A172 (cell line): ENCODE results near the gene TESK2. TPM values are rescaled to one million over a fixed set of nuclear protein-coding genes. Genes with fewer than 3 reads are reported as not detected.
"Not testable (repeated sequence)": the region's sequence is repeated elsewhere in the genome, so short reads cannot be mapped to it uniquely, and the experiment has no call there.

ENCODE experiments used
- DNase-seq: peaks from one replicate; pipeline ENCODE4 v3.0.0-alpha.2; 2015; ENCODE audit warnings: low spot score
- total RNA-seq: library from RNA; depleted of rRNA; stranded (reverse); fragments of >200 nt; shearing (Covaris generic); gene quantifications from 2 replicates; pipeline ENCODE4 v1.2.3, GENCODE V29; 2014

Gene TESK2
- total RNA-seq, 1 experiment from 2014 or later = 0.52 TPM

- no peak for DNase-seq
Measured at GRCh38 chr1:45510036-45510971, 19.3 kb upstream of the TESK2 start.

DNA sequence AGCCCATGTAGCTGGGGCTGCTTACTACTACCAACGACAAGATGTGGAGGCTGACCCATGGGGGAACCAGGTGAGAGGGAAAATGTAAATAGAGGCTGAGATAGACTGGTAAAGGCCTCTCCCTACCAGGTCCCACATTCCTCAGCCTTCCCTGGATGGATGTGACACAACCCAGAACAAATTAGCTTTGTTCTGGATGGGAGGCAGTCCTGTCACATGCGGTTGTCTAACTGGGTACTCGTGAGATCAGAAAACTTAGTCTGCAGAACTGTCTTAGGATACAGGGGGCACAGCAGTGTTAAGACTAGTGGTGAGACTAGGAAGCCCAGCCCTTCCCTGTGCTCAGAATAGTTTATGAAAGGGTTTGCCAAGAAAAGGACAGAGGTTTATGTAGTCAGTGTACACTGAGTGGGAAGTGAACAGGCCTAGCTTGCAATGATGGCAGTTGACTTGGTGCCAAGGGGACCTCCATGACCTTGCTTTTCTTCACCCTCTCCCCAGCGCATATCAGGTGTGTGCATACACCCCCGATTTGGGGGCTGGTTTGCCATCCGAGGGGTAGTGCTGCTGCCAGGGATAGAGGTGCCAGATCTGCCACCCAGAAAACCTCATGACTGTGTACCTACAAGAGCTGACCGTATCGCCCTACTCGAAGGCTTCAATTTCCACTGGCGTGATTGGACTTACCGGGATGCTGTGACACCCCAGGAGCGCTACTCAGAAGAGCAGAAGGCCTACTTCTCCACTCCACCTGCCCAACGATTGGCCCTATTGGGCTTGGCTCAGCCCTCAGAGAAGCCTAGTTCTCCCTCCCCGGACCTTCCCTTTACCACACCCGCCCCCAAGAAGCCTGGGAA lies 17.6 kb upstream of the TESK2 start:
- no peak for DNase-seq

DNA sequence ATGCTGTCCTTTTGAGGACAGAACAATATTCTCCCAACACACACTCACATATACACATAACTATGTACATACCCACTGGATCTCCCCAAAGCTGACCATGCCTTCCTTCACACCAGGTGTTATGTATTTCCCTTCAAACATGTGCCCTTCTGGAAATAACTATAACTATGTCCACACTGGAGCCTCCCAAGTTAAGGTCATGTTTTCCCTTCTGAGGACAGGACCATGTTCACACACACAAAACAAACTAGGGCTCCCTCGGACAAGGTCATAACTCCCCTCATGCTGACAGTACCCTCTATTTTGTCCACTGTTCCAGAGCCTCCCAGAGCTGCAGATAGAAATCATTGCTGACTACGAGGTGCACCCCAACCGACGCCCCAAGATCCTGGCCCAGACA lies 16.9 kb upstream of the TESK2 start:
- DNase-seq = no peak

DNA sequence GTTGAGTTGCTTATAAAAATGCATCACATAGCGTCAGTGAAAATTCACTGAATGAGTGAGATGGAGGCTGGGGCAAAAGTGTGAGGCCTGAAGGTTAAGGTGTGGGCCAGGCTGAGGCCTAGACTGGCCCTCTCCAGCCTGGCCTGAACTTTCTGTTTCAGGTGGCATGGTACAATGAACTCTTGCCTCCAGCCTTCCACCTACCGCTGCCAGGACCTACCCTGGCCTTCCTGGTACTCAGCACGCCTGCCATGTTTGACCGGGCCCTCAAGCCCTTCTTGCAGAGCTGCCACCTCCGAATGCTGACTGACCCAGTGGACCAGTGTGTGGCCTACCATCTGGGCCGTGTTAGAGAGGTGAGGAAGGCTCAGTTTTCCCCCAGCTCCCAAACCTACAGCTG lies 16.2 kb upstream of the TESK2 start:
- DNase-seq = no peak

- no peak for DNase-seq
Measured at GRCh38 chr1:45503462-45504360, 12.7 kb upstream of the TESK2 start.

GRCh38 chr1:45501505-45501859 lies 10.5 kb upstream of the TESK2 start:
- no peak for DNase-seq

DNA sequence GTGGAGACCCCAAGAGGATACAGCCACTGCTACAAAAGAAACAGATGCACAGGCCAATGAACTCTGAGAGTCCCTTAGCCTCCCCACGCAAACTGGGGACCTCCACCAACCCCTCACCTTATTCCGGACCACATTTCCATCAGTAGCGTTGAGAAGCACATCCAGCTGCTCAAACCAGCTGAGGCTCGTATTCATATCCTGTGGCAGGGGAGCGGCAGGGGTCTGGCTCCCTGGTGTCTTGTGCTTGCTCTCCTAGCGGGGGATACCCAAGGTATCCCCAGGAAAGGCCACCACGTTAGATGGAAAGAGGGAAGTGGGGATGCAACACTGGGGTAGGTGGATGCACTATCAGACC lies 8.4 kb upstream of the TESK2 start:
- DNase-seq = no peak

- DNase-seq = no peak
Measured at GRCh38 chr1:45498279-45498678, 7.3 kb upstream of the TESK2 start.

DNA sequence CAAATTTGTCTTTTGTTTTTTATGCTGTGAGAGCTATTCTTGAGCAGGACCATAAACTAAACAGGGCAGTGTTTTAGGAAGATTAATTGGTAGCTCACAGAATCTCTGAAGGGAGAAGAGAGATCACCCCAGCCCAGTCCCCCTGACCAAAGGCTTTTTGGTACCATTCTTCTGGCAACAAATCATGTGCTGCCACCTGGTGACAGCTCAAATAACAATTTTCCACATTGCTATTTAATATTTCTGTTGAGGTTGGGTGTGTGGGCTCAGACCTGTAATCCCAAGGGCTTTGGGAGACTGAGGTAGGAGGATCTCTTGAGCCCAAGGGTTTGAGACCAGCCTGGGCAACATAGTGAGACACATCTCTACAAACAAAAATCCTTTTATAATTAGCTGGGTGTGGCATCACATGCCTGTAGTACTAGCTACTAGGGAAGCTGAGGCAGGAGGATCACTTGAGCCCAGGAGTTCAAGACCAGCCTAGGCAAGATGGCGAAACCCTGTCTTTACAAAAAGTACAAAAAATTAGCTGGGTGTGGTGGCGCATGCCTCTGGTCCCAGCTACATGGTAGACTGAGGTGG lies 2.2 kb upstream of the TESK2 start:
- DNase-seq = peak; percentile 26

DNA sequence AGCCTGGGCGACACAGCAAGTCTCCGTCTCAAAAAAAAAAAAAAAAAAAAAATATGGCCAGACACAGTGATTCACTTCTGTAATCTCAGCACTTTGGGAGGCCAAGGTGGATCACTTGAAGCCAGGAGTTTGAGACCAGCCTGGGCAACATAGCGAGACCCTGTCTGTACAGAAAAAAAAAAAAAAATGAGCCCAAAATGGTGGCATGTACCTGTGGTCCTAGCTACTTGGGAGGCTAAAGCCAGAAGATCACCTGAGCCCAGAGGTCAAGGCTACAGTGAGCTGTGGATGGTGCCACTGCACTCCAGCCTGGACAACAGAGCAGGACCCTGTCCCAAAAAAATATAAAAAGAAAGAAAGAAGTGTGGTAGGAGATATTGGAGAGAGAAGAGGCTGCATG lies 1.7 kb upstream of the TESK2 start:
- DNase-seq = no peak

GRCh38 chr1:45491487-45492260 lies 711 bp upstream of the TESK2 start:
- no peak for DNase-seq

DNA sequence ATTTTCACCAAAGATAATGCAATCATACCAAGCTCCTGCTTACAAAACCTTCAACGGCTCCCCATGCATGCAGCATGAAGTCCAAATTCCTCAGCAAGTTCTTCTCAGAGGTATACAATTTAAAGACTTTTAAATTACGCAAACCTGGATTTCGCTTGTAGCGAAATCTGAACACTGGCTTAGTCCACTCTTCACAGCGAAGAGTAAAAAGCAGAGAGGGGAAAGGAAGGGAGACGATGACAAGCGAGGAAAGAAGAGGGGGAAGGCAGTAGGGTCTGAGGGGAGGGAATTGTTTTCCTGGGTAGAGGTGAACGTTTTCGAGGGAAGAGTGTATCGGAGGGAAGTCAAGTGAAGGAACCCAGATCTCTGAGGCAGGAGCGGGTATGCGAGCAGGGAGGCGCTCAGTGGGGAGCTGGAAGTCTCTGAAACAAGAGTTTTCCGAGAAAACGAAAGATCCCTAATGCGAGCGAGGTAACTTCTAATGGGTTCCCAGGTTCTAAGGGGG lies 790 bp downstream of the TESK2 start:
- no peak for DNase-seq

DNA sequence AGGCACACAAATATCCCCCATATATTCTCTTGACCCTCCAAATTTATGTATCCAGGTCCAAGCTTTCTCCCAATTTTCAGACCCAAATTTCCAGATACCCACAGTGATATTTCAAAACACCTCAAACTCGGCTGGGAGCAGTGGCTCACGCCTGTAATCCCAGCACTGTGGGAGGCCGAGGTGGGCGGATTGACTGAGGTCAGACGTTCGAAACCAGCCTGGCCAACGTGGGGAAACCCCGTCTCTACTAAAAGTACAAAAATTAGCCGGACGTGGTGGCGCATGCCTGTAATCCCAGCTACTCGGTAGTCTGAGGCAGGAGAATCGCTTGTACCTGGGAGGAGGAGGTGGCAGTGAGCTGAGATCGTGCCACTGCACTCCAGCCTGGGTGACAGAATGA lies 1.6 kb downstream of the TESK2 start:
- DNase-seq = not testable (repeated sequence)

GRCh38 chr1:45488666-45489377 lies 2.1 kb downstream of the TESK2 start:
- DNase-seq = no peak

- no peak for DNase-seq
Measured at GRCh38 chr1:45485949-45486348, 5.0 kb downstream of the TESK2 start.

DNA sequence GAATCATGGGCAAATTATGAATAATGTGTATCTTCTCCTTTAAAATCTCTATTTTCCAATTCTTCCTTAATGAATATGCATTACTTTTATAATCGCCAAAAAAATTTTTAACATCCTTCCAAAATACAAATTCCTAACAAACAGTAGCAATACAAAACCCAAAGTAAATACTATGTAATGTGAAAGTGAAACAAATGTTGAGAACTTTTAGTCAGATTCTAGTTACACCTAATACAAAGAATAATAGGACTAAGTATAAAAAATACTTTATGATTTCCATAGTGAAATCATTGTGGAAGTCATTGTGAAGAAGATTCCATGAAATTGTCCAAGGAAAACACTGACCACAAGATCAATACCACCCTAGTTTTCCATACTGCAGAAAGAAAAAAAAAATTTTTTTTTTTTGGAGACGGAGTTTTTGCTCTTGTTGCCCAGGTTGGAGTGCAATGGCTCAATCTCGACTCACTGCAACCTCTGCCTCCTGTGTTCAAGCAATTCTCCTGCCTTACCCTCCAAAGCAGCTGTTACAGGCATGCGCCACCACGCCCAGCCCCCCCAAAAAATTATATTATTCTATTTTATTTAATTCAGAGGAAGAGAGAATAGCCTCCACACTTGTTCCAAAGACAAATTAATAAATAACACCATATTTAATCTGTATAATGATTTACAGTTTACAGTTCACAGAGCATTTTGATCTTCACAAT lies 11.8 kb downstream of the TESK2 start:
- DNase-seq = no peak

DNA sequence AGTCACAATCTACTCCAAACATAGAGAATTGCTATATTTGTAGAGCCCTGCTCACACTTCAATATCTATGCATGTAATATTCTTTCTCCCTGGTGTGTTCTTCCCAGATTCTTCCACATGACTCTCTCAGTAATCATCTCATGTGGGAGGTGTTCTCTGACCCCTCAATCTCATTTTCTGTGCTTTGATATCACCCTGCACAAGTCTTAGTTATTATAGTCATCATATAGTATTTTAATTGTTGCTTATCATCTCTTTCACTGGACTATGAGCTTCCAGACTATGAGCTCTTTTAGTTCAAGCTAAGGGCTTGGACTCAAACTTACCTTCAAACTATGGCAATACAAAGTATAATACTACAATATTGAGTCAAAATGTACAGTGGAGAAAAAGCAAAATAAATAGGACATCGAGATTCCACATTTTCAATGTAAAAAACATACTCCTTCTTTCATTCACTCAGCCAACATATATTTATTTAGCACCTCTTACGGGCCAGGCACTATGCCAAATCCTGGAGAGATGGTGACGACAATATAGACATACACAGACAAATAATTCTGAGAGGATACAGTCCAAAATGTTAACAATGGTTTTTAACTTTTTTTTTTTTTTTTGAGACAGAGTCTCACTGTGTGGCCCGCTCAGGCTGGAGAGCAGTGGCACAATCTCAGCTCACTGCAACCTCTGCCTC lies 12.7 kb downstream of the TESK2 start:
- DNase-seq = no peak

DNA sequence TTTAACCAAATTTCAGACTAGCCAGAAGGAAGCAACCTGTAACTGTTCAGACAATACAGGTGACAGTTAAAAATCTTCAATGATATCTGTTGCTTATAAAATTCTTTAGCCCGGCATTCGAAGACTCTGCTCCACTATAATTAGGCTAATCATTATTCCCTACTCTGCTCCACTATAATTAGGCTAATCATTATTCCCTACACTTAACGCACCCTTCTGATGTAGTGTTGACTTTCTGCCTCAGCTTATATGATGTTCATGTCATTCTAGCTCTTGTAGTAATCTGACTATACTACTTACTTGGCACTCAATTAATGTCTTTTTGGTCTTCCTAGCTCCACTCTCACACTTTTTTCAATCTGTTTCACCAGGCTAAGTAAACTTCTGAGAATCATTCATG lies 13.3 kb downstream of the TESK2 start:
- DNase-seq = no peak

- DNase-seq = not testable (repeated sequence)
Measured at GRCh38 chr1:45474194-45474593, 16.8 kb downstream of the TESK2 start.
